HepG2 (cell line): ENCODE results near the gene ZNF446. TPM values are rescaled to one million over a fixed set of nuclear protein-coding genes. Genes with fewer than 3 reads are reported as not detected.

ENCODE experiments used
- FIP1L1 ChIP-seq: fragments of 200-400 bp; formaldehyde crosslinking; IDR thresholded peaks from 2 replicates; pipeline ENCODE4 v1.6.1; 2018; ENCODE audit warnings: low read depth, mild to moderate bottlenecking, low read length, moderate library complexity, borderline replicate concordance; ENCODE audit not compliant: insufficient read depth
- GPN1 ChIP-seq: sonication (generic); formaldehyde crosslinking; IDR thresholded peaks from 2 replicates; pipeline ENCODE4 v1.5.1; 2020; ENCODE audit warnings: missing genetic modification reagents, borderline replicate concordance
- KLF13 ChIP-seq: sonication (generic); formaldehyde crosslinking; IDR thresholded peaks from 2 replicates; pipeline ENCODE4 v1.4.0; 2020; ENCODE audit warnings: mild to moderate bottlenecking, missing genetic modification reagents
- MAFF ChIP-seq: IDR thresholded peaks from 2 replicates; pipeline ENCODE4 v1.6.1; 2011; ENCODE audit warnings: low read depth, low read length, improper control_type of control experiment
- MED1 ChIP-seq: sonication (generic); formaldehyde crosslinking; IDR thresholded peaks from 2 replicates; pipeline ENCODE4 v1.4.0; 2020; ENCODE audit warnings: missing genetic modification reagents
- PHF8 ChIP-seq: sonication (generic); formaldehyde crosslinking; IDR thresholded peaks from 2 replicates; pipeline ENCODE4 v1.5.0; 2020; ENCODE audit warnings: missing genetic modification reagents
- SATB2 ChIP-seq: sonication (generic); formaldehyde crosslinking; IDR thresholded peaks from 2 replicates; pipeline ENCODE4 v1.5.0; 2020; ENCODE audit warnings: missing genetic modification reagents
- SMYD3 ChIP-seq: sonication (generic); formaldehyde crosslinking; IDR thresholded peaks from 2 replicates; pipeline ENCODE4 v1.8.1; 2023; ENCODE audit warnings: mild to moderate bottlenecking, missing genetic modification reagents
- SOX5 ChIP-seq: IDR thresholded peaks from 2 replicates; pipeline ENCODE4 v1.6.1; 2016; ENCODE audit warnings: borderline replicate concordance
- ZNF138 ChIP-seq: sonication (generic); formaldehyde crosslinking; IDR thresholded peaks from 2 replicates; pipeline ENCODE4 v1.5.0; 2020; ENCODE audit warnings: mild to moderate bottlenecking, low read depth, missing genetic modification reagents
- ZNF34 ChIP-seq: sonication (generic); formaldehyde crosslinking; IDR thresholded peaks from 2 replicates; pipeline ENCODE4 v1.4.0; 2020; ENCODE audit warnings: mild to moderate bottlenecking, missing genetic modification reagents, borderline replicate concordance
- ZNF563 ChIP-seq: sonication (generic); formaldehyde crosslinking; IDR thresholded peaks from 2 replicates; pipeline ENCODE4 v1.8.0; 2022; ENCODE audit warnings: mild to moderate bottlenecking, moderate library complexity, missing genetic modification reagents
- ZNF670 ChIP-seq: sonication (generic); formaldehyde crosslinking; IDR thresholded peaks from 2 replicates; pipeline ENCODE4 v1.8.0; 2022; ENCODE audit warnings: mild to moderate bottlenecking, missing genetic modification reagents, borderline replicate concordance
- polyA plus RNA-seq, 8 experiments: library from polyadenylated mRNA; depleted of rRNA in 3 of 8; stranded (reverse) in 7 of 8; unstranded in 1 of 8; fragments of >200 nt; fragmentation: Illumina TruSeq in 4 of 8; extraction: Trizol in 4 of 8; gene quantifications; 2 replicates each; pipeline versions ENCODE4 v1.2.1 to v1.2.3, GENCODE V29; 2011 to 2016; ENCODE audit warnings: low read depth in 4 of 8, missing spikeins in 1 of 8, mixed read lengths in 1 of 8; ENCODE audit not compliant: insufficient read depth in 1 of 8
- total RNA-seq, 5 experiments: library from RNA; depleted of rRNA; stranded (reverse); fragments of >200 nt; fragmentation: Illumina TruSeq; extraction: Trizol; gene quantifications; 2 replicates each; pipeline ENCODE4 v1.2.3, GENCODE V29; 2016; ENCODE audit warnings: low read depth in 1 of 5
- TF ChIP-seq, protein P1 (sequence below): sonication (generic); formaldehyde crosslinking; IDR thresholded peaks from 2 replicates; pipeline ENCODE4 v1.4.0; 2020; ENCODE audit warnings: missing genetic modification reagents, borderline replicate concordance
- TF ChIP-seq, protein P2 (sequence below): sonication (generic); formaldehyde crosslinking; conservative IDR thresholded peaks from 2 replicates; pipeline ENCODE4 v1.4.0; 2020; ENCODE audit warnings: missing genetic modification reagents
- TF ChIP-seq, protein P3 (sequence below): sonication (generic); formaldehyde crosslinking; IDR thresholded peaks from 2 replicates; pipeline ENCODE4 v1.9.0; 2021; ENCODE audit warnings: missing genetic modification reagents, mild to moderate bottlenecking, borderline replicate concordance
- TF ChIP-seq, protein P4 (sequence below): sonication (generic); formaldehyde crosslinking; IDR thresholded peaks from 2 replicates; pipeline ENCODE4 v1.4.0; 2020; ENCODE audit warnings: missing genetic modification reagents
- TF ChIP-seq, protein P5 (sequence below): sonication (generic); formaldehyde crosslinking; IDR thresholded peaks from 2 replicates; pipeline ENCODE4 v1.5.0; 2020; ENCODE audit warnings: missing genetic modification reagents

Gene ZNF446
- total and polyA plus RNA-seq, 2 of the 13 experiments (the other 11 are each of a cell fraction or from before 2014, with no cell fraction given), result 3.0 to 3.6 TPM

DNA sequence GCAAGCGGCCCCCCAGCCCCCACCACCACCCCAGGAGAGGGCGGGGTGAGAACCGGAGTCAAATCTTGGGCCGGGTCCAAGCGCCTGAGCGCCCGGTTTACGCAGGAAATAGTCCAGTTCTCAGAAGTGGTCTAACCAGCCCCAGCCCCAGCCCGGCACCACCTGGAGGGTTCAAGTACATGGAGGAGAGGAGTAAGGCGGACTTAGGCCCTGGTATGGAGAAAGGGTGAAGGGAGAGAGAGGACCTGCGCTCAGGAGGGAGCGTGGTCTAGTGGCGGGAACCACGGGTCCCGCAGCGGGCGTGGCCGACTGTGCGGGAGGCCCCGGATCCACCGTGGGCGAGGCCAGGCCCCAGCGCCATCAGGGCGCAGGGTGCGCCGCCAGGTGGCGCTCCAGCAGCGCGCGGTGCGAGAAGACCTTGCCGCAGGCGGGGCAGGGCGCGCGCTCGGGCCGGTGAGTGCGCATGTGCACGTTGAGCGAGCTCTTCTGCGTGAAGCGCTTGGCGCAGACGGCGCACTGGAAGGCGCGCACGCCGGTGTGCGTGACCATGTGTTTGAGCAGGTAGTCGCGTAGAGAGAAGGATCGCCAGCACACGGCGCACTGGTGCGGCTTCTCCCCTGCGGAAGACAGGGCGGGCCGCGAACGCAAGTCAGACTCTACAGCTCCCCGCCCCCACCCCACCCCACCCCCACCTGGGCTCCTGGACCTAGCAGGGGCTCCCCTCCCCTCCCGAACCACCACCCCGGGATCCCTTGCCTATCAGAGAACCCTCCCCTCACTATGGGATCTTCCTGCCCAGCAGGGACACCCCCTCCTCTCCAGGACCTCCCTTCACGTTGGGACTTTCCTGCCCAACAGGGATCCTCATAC is 37.8 kb downstream of the ZNF446 start (continued):
- TF ChIP-seq, protein P1, sequence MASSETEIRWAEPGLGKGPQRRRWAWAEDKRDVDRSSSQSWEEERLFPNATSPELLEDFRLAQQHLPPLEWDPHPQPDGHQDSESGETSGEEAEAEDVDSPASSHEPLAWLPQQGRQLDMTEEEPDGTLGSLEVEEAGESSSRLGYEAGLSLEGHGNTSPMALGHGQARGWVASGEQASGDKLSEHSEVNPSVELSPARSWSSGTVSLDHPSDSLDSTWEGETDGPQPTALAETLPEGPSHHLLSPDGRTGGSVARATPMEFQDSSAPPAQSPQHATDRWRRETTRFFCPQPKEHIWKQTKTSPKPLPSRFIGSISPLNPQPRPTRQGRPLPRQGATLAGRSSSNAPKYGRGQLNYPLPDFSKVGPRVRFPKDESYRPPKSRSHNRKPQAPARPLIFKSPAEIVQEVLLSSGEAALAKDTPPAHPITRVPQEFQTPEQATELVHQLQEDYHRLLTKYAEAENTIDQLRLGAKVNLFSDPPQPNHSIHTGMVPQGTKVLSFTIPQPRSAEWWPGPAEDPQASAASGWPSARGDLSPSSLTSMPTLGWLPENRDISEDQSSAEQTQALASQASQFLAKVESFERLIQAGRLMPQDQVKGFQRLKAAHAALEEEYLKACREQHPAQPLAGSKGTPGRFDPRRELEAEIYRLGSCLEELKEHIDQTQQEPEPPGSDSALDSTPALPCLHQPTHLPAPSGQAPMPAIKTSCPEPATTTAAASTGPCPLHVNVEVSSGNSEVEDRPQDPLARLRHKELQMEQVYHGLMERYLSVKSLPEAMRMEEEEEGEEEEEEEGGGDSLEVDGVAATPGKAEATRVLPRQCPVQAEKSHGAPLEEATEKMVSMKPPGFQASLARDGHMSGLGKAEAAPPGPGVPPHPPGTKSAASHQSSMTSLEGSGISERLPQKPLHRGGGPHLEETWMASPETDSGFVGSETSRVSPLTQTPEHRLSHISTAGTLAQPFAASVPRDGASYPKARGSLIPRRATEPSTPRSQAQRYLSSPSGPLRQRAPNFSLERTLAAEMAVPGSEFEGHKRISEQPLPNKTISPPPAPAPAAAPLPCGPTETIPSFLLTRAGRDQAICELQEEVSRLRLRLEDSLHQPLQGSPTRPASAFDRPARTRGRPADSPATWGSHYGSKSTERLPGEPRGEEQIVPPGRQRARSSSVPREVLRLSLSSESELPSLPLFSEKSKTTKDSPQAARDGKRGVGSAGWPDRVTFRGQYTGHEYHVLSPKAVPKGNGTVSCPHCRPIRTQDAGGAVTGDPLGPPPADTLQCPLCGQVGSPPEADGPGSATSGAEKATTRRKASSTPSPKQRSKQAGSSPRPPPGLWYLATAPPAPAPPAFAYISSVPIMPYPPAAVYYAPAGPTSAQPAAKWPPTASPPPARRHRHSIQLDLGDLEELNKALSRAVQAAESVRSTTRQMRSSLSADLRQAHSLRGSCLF (CRISPR knock-in tag), result no peak
- TF ChIP-seq MAFF, result no peak
- TF ChIP-seq ZNF138, result no peak; the same call in 1 of the 2 replicates
- TF ChIP-seq GPN1, result peak; percentile 58; the same call in 1 of the 2 replicates
- TF ChIP-seq, protein P2, sequence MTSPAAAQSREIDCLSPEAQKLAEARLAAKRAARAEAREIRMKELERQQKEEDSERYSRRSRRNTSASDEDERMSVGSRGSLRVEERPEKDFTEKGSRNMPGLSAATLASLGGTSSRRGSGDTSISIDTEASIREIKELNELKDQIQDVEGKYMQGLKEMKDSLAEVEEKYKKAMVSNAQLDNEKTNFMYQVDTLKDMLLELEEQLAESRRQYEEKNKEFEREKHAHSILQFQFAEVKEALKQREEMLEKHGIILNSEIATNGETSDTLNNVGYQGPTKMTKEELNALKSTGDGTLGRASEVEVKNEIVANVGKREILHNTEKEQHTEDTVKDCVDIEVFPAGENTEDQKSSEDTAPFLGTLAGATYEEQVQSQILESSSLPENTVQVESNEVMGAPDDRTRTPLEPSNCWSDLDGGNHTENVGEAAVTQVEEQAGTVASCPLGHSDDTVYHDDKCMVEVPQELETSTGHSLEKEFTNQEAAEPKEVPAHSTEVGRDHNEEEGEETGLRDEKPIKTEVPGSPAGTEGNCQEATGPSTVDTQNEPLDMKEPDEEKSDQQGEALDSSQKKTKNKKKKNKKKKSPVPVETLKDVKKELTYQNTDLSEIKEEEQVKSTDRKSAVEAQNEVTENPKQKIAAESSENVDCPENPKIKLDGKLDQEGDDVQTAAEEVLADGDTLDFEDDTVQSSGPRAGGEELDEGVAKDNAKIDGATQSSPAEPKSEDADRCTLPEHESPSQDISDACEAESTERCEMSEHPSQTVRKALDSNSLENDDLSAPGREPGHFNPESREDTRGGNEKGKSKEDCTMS, result no peak
- TF ChIP-seq SMYD3 (CRISPR knock-in tag), result no peak
- TF ChIP-seq, protein P3, sequence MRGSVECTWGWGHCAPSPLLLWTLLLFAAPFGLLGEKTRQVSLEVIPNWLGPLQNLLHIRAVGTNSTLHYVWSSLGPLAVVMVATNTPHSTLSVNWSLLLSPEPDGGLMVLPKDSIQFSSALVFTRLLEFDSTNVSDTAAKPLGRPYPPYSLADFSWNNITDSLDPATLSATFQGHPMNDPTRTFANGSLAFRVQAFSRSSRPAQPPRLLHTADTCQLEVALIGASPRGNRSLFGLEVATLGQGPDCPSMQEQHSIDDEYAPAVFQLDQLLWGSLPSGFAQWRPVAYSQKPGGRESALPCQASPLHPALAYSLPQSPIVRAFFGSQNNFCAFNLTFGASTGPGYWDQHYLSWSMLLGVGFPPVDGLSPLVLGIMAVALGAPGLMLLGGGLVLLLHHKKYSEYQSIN (CRISPR knock-in tag), result no peak
- no peak for TF ChIP-seq SATB2
- no peak for TF ChIP-seq ZNF563 (CRISPR knock-in tag)
- TF ChIP-seq, protein P4, sequence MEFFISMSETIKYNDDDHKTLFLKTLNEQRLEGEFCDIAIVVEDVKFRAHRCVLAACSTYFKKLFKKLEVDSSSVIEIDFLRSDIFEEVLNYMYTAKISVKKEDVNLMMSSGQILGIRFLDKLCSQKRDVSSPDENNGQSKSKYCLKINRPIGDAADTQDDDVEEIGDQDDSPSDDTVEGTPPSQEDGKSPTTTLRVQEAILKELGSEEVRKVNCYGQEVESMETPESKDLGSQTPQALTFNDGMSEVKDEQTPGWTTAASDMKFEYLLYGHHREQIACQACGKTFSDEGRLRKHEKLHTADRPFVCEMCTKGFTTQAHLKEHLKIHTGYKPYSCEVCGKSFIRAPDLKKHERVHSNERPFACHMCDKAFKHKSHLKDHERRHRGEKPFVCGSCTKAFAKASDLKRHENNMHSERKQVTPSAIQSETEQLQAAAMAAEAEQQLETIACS (CRISPR knock-in tag), result peak; percentile 92
- no peak for TF ChIP-seq FIP1L1
- TF ChIP-seq ZNF34 (CRISPR knock-in tag), result 0 out of 2 replicates have a peak, but pooled peaks have one; percentile 46
- TF ChIP-seq ZNF670, result 0 out of 2 replicates have a peak, but pooled peaks have one; percentile 14
- no peak for TF ChIP-seq KLF13 (CRISPR knock-in tag)
- TF ChIP-seq, protein P5, sequence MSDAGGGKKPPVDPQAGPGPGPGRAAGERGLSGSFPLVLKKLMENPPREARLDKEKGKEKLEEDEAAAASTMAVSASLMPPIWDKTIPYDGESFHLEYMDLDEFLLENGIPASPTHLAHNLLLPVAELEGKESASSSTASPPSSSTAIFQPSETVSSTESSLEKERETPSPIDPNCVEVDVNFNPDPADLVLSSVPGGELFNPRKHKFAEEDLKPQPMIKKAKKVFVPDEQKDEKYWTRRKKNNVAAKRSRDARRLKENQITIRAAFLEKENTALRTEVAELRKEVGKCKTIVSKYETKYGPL (CRISPR knock-in tag), result 0 out of 2 replicates have a peak, but pooled peaks have one; percentile 28
- TF ChIP-seq MED1 (CRISPR knock-in tag), result peak; percentile 84
- TF ChIP-seq SOX5 (CRISPR knock-in tag), result peak; percentile 46; the same call in 1 of the 2 replicates
- TF ChIP-seq PHF8 (CRISPR knock-in tag), result peak; percentile 55
